PC-9 (cell line): ENCODE data around the gene AK3. TPM values are rescaled to one million over a fixed set of nuclear protein-coding genes. Genes with fewer than 3 reads are reported as not detected.

Experiments
- BruUV-seq: library from RNA; stranded (reverse); fragments of 400-500 nt; replicated peaks from 2 replicates; lab custom pipeline; 2021; lab: Mats Ljungman, UMichigan
- CTCF ChIA-PET: fragments of 300-600 bp; sonication (Branson Sonifier 250); formaldehyde crosslinking; loops from one replicate; lab custom pipeline; 2022; ENCODE audit warnings: antibody characterized with exemption; lab: Charles Lee
- POLR2A ChIA-PET: fragments of 300-600 bp; sonication (Branson Sonifier 250); formaldehyde crosslinking; loops from one replicate; lab custom pipeline; 2022; ENCODE audit warnings: antibody characterized with exemption; ENCODE audit not compliant: unreplicated experiment; lab: Charles Lee
- DNase-seq, 2 experiments: peaks; one replicate each; pipeline versions ENCODE4 v3.0.0 to v3.0.0-alpha.2; 2015 to 2022; ENCODE audit warnings: mixed read lengths in 1 of 2
- H2AFZ ChIP-seq: fragments of 200-600 bp; sonication (generic); 2 replicates; pipeline ENCODE4 v1.8.1; 2017; ENCODE audit warnings: antibody characterized with exemption
- H3F3A ChIP-seq: fragments of 200-600 bp; sonication (generic); 2 replicates; pipeline ENCODE4 v1.8.1; 2017; ENCODE audit warnings: antibody characterized with exemption, mild to moderate bottlenecking, low read depth; ENCODE audit not compliant: insufficient read depth
- H3K27ac ChIP-seq: fragments of 200-600 bp; sonication (generic); 2 replicates; pipeline ENCODE4 v1.6.1; 2016; ENCODE audit warnings: mixed run types
- H3K27me3 ChIP-seq: fragments of 200-600 bp; sonication (generic); 2 replicates; pipeline ENCODE4 v1.6.1; 2016; ENCODE audit warnings: low read depth, mixed run types; ENCODE audit not compliant: insufficient read depth
- H3K36me3 ChIP-seq: fragments of 200-600 bp; sonication (generic); 2 replicates; pipeline ENCODE4 v1.6.1; 2016; ENCODE audit warnings: low read depth, mixed run types
- H3K4me1 ChIP-seq: fragments of 200-600 bp; sonication (generic); replicated peaks from 2 replicates; pipeline ENCODE4 v1.6.1; 2016; ENCODE audit warnings: mixed run types; ENCODE audit not compliant: insufficient read depth
- H3K4me2 ChIP-seq: fragments of 200-600 bp; sonication (generic); 2 replicates; pipeline ENCODE4 v1.6.1; 2017; ENCODE audit warnings: mixed run types
- H3K4me3 ChIP-seq: fragments of 200-600 bp; sonication (generic); 2 replicates; pipeline ENCODE4 v1.6.1; 2016; ENCODE audit warnings: mixed run types
- H3K79me2 ChIP-seq: fragments of 200-600 bp; sonication (generic); 2 replicates; pipeline ENCODE4 v1.6.1; 2017; ENCODE audit warnings: low read depth, mixed run types
- H3K9me2 ChIP-seq: fragments of 200-600 bp; sonication (generic); 2 replicates; pipeline ENCODE4 v1.8.1; 2017; ENCODE audit warnings: mild to moderate bottlenecking; ENCODE audit not compliant: insufficient read depth
- H3K9me3 ChIP-seq: fragments of 200-600 bp; sonication (generic); 2 replicates; pipeline ENCODE4 v1.8.1; 2016; ENCODE audit warnings: low read depth; ENCODE audit not compliant: insufficient read depth
- H4K20me1 ChIP-seq: fragments of 200-600 bp; sonication (generic); 2 replicates; pipeline ENCODE4 v1.8.1; 2017; ENCODE audit not compliant: insufficient read depth
- CTCF ChIP-seq: fragments of 200-600 bp; sonication (generic); conservative IDR thresholded peaks from 2 replicates; pipeline ENCODE4 v1.6.1; 2017; ENCODE audit warnings: mixed run types, antibody characterized with exemption, mild to moderate bottlenecking, moderate library complexity
- EZH2 ChIP-seq: fragments of 200-600 bp; sonication (generic); IDR thresholded peaks from 2 replicates; pipeline ENCODE4 v1.8.0; 2017; ENCODE audit warnings: antibody characterized with exemption, low read depth
- intact Hi-C: fragments of 100-400 bp; cut with micrococcal nuclease; formaldehyde crosslinking; loops from one replicate; pipeline ENCODE4 v1.10.0; 2022; ENCODE audit not compliant: unreplicated experiment
- total RNA-seq: library from RNA; stranded (reverse); gene quantifications from 2 replicates; pipeline ENCODE4 v1.2.3, GENCODE V29; 2021

Gene AK3
- total RNA-seq, 1 experiment from 2014 or later, result 36.2 TPM

DNA sequence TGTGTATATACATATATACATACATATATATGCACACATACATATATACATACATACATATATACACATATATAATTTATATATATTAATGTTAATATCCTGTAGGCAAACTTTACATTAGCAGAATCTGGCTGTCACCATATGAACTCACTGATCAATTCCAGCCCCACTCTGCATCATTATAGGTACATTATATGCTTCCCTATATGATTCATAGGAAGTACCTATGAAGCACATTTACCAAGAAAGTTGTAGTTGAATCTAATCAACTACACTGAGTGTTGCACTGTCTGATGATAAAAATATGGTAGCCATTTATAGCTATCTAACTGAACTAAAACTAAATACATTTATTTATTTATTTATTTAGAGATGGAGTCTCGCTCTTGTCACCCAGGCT is 69.3 kb downstream of the AK3 start:
- no peak overlapping the region for H3K4me3 ChIP-seq
- H3K9me3 ChIP-seq, result no peaks in the 10 kb centered on the region
- no peak overlapping the region for H3K27ac ChIP-seq
- POLR2A ChIA-PET, result no interaction called here
- no peaks in the 10 kb centered on the region for H4K20me1 ChIP-seq
- H3K9me2 ChIP-seq, result no peaks in the 10 kb centered on the region
- no peaks in the 10 kb centered on the region for H3K27me3 ChIP-seq
- no peak overlapping the region for H2AFZ ChIP-seq
- no peak overlapping the region for H3K4me2 ChIP-seq
- H3K79me2 ChIP-seq, result no peaks in the 10 kb centered on the region
- intact Hi-C loops, result no loop called here
- no peaks in the 10 kb centered on the region for H3K36me3 ChIP-seq
- H3F3A ChIP-seq, result no peaks in the 10 kb centered on the region
- DNase-seq, result no peak
- TF ChIP-seq EZH2, result no peak
- no peak for TF ChIP-seq CTCF
- H3K4me1 ChIP-seq, result no peaks in the 10 kb centered on the region
- CTCF ChIA-PET, result no interaction called here
- no TSS peak for BruUV-seq

GRCh38 chr9:4670591-4670990 is 70.4 kb downstream of the AK3 start:
- Histone ChIP-seq H2AFZ (no peak overlapping the region), H3K9me3 (no peaks in the 10 kb centered on the region), H3F3A (no peaks in the 10 kb centered on the region), H3K79me2 (no peaks in the 10 kb centered on the region), H3K4me1 (peaks cover 4% of the 10 kb centered on the region; the same call in 1 of the 2 replicates), H3K4me2 (no peak overlapping the region), H4K20me1 (no peaks in the 10 kb centered on the region), H3K27ac (no peak overlapping the region), H3K4me3 (no peak overlapping the region), H3K9me2 (no peaks in the 10 kb centered on the region), H3K27me3 (no peaks in the 10 kb centered on the region), H3K36me3 (no peaks in the 10 kb centered on the region)
- POLR2A ChIA-PET, result no interaction called here
- CTCF ChIA-PET, result no interaction called here
- no peak for DNase-seq
- BruUV-seq, result no TSS peak
- intact Hi-C loops, result no loop called here
- TF ChIP-seq EZH2, result no peak
- no peak for TF ChIP-seq CTCF

GRCh38 chr9:4669890-4670289 is 71.1 kb downstream of the AK3 start:
- H3K36me3 ChIP-seq, result no peaks in the 10 kb centered on the region
- ChIA-PET POLR2A (no interaction called here), CTCF (no interaction called here)
- H3K27me3 ChIP-seq, result no peaks in the 10 kb centered on the region
- no peak overlapping the region for H2AFZ ChIP-seq
- TF ChIP-seq EZH2 (no peak), CTCF (no peak)
- H3K9me3 ChIP-seq, result no peaks in the 10 kb centered on the region
- H3K79me2 ChIP-seq, result no peaks in the 10 kb centered on the region
- no peaks in the 10 kb centered on the region for H4K20me1 ChIP-seq
- H3K4me2 ChIP-seq, result no peak overlapping the region
- H3K4me3 ChIP-seq, result no peak overlapping the region
- DNase-seq, result no peak
- intact Hi-C loops, result no loop called here
- H3K27ac ChIP-seq, result no peak overlapping the region
- H3F3A ChIP-seq, result no peaks in the 10 kb centered on the region
- H3K9me2 ChIP-seq, result no peaks in the 10 kb centered on the region
- peaks cover 11% of the 10 kb centered on the region for H3K4me1 ChIP-seq
- no TSS peak for BruUV-seq
